ENCODE data around the gene SNX21. TPM values are rescaled to one million over a fixed set of nuclear protein-coding genes. Genes with fewer than 3 reads are reported as not detected.

The SNX21 gene
- total RNA-seq, 3 donors from 2014 or later (not counting 1 experiment from before 2014, with no cell fraction given): 0.99 to 1.7 (median 1.2) TPM

DNA sequence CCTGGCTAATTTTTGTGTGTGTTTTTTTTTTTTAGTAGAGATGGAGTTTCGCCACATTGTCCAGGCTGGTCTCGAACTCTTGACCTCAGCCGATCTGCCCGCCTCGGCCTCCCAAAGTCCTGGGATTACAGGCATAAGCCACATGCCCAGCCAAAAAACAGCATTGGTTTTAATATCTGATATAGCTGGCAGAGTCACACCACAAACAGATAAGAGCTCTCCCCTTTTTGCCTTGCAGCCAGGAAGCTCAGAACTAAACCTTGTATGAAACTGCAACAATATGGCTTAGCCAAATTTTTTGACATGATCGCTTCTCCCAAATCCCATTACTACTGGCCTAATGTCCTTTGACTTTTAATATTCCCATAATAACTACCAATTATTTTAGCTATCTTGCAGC, 18.7 kb downstream of the SNX21 start:
- ATAC-seq (no peak), DNase-seq (no peak)
- WGBS (ENCODE audit: insufficient coverage): 94% methylated on average over 6 of the region's 6 CpGs
- no peaks in the 10 kb centered on the region for H3K36me3 Mint-ChIP-seq
- Histone ChIP-seq H3K36me3 (ENCODE audit: control insufficient read depth, insufficient read depth, low read length) (peaks cover 35% of the 10 kb centered on the region), H3K4me1 (ENCODE audit: control insufficient read depth, insufficient read depth, low read length) (peaks cover 22% of the 10 kb centered on the region), H3K27me3 (ENCODE audit: control insufficient read depth, insufficient read depth, low read length) (no peaks in the 10 kb centered on the region), H3K9me3 (ENCODE audit: control insufficient read depth, insufficient read depth, low read length) (no peaks in the 10 kb centered on the region), H3K27ac (ENCODE audit: low read length) (no peak overlapping the region), H3K4me3 (ENCODE audit: low read length) (no peak overlapping the region)
- no peak overlapping the region for H3K27ac Mint-ChIP-seq
- peaks cover 18 to 34% of the 10 kb centered on the region in 2 donors for H3K4me1 Mint-ChIP-seq
- H3K27me3 Mint-ChIP-seq (ENCODE audit: low read depth in 2 of 2): no peaks in the 10 kb centered on the region
- TF ChIP-seq, protein P1, sequence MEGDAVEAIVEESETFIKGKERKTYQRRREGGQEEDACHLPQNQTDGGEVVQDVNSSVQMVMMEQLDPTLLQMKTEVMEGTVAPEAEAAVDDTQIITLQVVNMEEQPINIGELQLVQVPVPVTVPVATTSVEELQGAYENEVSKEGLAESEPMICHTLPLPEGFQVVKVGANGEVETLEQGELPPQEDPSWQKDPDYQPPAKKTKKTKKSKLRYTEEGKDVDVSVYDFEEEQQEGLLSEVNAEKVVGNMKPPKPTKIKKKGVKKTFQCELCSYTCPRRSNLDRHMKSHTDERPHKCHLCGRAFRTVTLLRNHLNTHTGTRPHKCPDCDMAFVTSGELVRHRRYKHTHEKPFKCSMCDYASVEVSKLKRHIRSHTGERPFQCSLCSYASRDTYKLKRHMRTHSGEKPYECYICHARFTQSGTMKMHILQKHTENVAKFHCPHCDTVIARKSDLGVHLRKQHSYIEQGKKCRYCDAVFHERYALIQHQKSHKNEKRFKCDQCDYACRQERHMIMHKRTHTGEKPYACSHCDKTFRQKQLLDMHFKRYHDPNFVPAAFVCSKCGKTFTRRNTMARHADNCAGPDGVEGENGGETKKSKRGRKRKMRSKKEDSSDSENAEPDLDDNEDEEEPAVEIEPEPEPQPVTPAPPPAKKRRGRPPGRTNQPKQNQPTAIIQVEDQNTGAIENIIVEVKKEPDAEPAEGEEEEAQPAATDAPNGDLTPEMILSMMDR (IDR thresholded peaks at IDR 0.05): no peak
- H3K9me3 Mint-ChIP-seq: no peaks in the 10 kb centered on the region
- intact Hi-C loops (cut with micrococcal nuclease): no loop called here
- no peak overlapping the region for H3K4me3 Mint-ChIP-seq

DNA sequence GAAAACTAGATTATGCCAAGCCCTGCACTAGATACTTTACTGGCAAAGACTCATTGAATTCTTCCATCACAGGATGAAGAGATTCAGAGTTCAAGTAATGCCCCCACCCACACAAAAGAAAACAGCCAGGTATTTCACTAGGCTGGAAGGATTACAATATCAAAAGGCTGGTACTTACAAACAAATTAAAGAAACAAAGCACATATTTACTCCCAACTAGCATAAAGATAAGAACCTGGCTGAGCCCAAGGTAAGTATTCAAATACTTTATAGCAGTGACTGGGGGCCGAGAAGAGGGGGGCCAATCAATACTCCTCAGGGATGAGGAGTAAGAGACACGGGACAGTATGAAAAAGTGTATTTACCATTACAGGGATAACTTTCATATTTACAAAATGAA, 19.9 kb downstream of the SNX21 start:
- no peaks in the 10 kb centered on the region for H3K27me3 ChIP-seq (ENCODE audit: control insufficient read depth, insufficient read depth, low read length)
- no peak overlapping the region for H3K4me3 Mint-ChIP-seq
- H3K4me1 ChIP-seq (ENCODE audit: control insufficient read depth, insufficient read depth, low read length): peaks cover 33% of the 10 kb centered on the region
- TF ChIP-seq, protein P1 (IDR thresholded peaks at IDR 0.05): no peak
- no peaks in the 10 kb centered on the region for H3K36me3 Mint-ChIP-seq
- intact Hi-C loops (cut with micrococcal nuclease): no loop called here
- no peak overlapping the region for H3K4me3 ChIP-seq (ENCODE audit: low read length)
- H3K9me3 ChIP-seq (ENCODE audit: control insufficient read depth, insufficient read depth, low read length): no peaks in the 10 kb centered on the region
- no peak for DNase-seq
- no peak for ATAC-seq
- H3K27ac Mint-ChIP-seq: no peak overlapping the region
- peaks cover 23 to 44% of the 10 kb centered on the region in 2 donors for H3K4me1 Mint-ChIP-seq
- H3K9me3 Mint-ChIP-seq: no peaks in the 10 kb centered on the region
- no CpG with 5 or more reads among the region's 2 CpGs for WGBS (ENCODE audit: insufficient coverage)
- no peak overlapping the region for H3K27ac ChIP-seq (ENCODE audit: low read length)
- peaks cover 28% of the 10 kb centered on the region for H3K36me3 ChIP-seq (ENCODE audit: control insufficient read depth, insufficient read depth, low read length)
- no peaks in the 10 kb centered on the region for H3K27me3 Mint-ChIP-seq (ENCODE audit: low read depth in 2 of 2)

DNA sequence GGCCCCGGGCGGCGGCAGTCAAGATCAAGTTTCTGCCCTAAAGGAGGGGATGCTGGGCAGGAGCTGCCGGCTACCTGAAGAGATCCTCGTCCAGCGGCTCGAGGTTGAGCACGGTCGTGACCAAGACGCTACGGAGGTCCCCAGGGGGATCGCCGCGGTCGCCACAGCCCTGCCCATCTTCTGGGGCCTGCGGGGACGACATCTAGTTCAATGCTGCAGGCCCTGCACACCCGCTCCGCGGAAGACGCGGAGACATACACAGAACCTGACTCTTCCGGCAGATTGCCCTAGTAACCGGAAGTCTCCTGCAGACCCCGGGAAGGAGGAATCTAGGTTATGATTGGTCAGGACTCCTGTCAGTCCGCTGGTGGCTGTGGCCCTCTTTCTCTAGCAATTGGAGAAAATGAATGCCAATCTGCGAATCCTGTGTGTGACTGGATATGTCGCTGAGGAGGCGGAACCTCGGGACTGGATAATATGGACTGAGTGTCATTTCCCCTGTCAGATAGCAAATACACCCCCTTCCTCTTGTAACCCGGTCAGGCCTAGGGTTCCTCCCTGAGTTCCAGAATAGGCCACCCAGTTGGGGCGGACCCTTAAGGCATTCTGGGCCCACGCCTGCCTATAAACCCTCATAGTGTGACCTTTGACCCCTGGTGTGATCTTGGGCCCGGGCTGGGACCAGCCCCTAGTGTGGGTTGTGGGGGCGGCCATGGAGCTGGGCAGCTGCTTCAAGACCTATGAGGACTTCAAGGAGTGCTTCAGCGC, 23.7 kb downstream of the SNX21 start, which contains the start of the genes ACOT8 and ZSWIM3:
Gene ACOT8, minus strand, starts transcription at position 279 of the 768 bp plus-strand sequence. Its CDS starts 77 bp downstream, at position 202.
Gene ZSWIM3, plus strand, starts transcription at position 501 of the 768 bp plus-strand sequence. Its CDS starts 212 bp downstream, at position 713.
- Mint-ChIP-seq H3K9me3 (no peaks in the 10 kb centered on the region), H3K36me3 (no peaks in the 10 kb centered on the region), H3K4me3 (peak within 1 kb of the TSS; percentile 95), H3K4me1 (peaks cover 38 to 59% of the 10 kb centered on the region in 2 donors), H3K27me3 (ENCODE audit: low read depth in 2 of 2) (no peaks in the 10 kb centered on the region), H3K27ac (peak within 1 kb of the TSS; percentile 95 to 96)
- WGBS (ENCODE audit: insufficient coverage): 0% methylated on average over 35 of the region's 36 CpGs
- Histone ChIP-seq H3K9me3 (ENCODE audit: control insufficient read depth, insufficient read depth, low read length) (no peaks in the 10 kb centered on the region), H3K27me3 (ENCODE audit: control insufficient read depth, insufficient read depth, low read length) (no peaks in the 10 kb centered on the region), H3K4me3 (ENCODE audit: low read length) (peak within 1 kb of the TSS; percentile 91), H3K27ac (ENCODE audit: low read length) (peak within 1 kb of the TSS; percentile 99), H3K36me3 (ENCODE audit: control insufficient read depth, insufficient read depth, low read length) (peaks cover 14% of the 10 kb centered on the region), H3K4me1 (ENCODE audit: control insufficient read depth, insufficient read depth, low read length) (peaks cover 33% of the 10 kb centered on the region)
- ATAC-seq (peak; percentile 95 to 98 (median 95)), DNase-seq (peak; percentile 82 to 100)
- intact Hi-C loops (cut with micrococcal nuclease): loop anchor here (1.0 to 2.0 kb wide), 6 partner anchors 24 to 114 kb away; partner anchors contain the start of genes PCIF1, UBE2C and ZSWIM1
- TF ChIP-seq, protein P1 (IDR thresholded peaks at IDR 0.05): no peak

All from natural killer cell (primary cell).